ENCODE results near the gene ADAM12.
A peak's percentile ranks its signal among the peaks of the same experiment; 100 is the strongest.

ADAM12 gene

GRCh38 chr10:125984865-125985495 is 403.3 kb downstream of the ADAM12 start:
- H3K4me3 ChIP-seq (ENCODE audit: low read depth, low read length) = no peak overlapping the region
- TF ChIP-seq, protein P1, sequence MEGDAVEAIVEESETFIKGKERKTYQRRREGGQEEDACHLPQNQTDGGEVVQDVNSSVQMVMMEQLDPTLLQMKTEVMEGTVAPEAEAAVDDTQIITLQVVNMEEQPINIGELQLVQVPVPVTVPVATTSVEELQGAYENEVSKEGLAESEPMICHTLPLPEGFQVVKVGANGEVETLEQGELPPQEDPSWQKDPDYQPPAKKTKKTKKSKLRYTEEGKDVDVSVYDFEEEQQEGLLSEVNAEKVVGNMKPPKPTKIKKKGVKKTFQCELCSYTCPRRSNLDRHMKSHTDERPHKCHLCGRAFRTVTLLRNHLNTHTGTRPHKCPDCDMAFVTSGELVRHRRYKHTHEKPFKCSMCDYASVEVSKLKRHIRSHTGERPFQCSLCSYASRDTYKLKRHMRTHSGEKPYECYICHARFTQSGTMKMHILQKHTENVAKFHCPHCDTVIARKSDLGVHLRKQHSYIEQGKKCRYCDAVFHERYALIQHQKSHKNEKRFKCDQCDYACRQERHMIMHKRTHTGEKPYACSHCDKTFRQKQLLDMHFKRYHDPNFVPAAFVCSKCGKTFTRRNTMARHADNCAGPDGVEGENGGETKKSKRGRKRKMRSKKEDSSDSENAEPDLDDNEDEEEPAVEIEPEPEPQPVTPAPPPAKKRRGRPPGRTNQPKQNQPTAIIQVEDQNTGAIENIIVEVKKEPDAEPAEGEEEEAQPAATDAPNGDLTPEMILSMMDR (IDR thresholded peaks at IDR 0.05; ENCODE audit: low read depth, low read length) = no peak

GRCh38 chr10:125984346-125984745 is 403.9 kb downstream of the ADAM12 start:
- H3K4me3 ChIP-seq (ENCODE audit: low read depth, low read length) = no peak overlapping the region
- TF ChIP-seq, protein P1 (IDR thresholded peaks at IDR 0.05; ENCODE audit: low read depth, low read length) = no peak

- TF ChIP-seq, protein P1 (IDR thresholded peaks at IDR 0.05; ENCODE audit: low read depth, low read length) = no peak
- H3K4me3 ChIP-seq (ENCODE audit: low read depth, low read length) = no peak overlapping the region
Measured at GRCh38 chr10:125983656-125984055, 404.6 kb downstream of the ADAM12 start.

DNA sequence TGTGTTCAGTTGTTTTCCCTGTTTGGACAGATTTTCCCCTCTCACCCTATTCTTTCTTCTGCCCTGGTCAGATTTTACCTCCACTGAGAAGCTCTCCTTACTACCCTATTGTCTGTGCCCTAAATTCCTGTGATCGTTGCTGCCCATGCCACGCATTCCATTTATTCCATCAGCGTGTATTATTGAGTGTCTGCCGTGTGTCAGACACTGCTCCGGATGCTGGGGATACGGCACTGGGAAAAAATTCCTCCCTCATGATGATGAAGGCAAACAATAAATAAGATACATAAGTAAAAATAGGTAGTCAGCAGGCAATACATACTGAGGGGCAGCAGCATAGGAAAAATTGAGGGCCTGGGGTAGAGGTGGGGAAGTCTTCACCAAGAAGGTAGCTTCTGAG is 405.1 kb downstream of the ADAM12 start:
- no peak overlapping the region for H3K4me3 ChIP-seq (ENCODE audit: low read depth, low read length)
- TF ChIP-seq, protein P1 (IDR thresholded peaks at IDR 0.05; ENCODE audit: low read depth, low read length) = no peak

GRCh38 chr10:125982260-125982948 is 405.9 kb downstream of the ADAM12 start:
- H3K4me3 ChIP-seq (ENCODE audit: low read depth, low read length) = no peak overlapping the region
- TF ChIP-seq, protein P1 (IDR thresholded peaks at IDR 0.05; ENCODE audit: low read depth, low read length) = peak; percentile 38; the same call in 1 of the 2 replicates

- TF ChIP-seq, protein P1 (IDR thresholded peaks at IDR 0.05; ENCODE audit: low read depth, low read length) = no peak
Measured at GRCh38 chr10:125980521-125981035, 407.7 kb downstream of the ADAM12 start.

GRCh38 chr10:125979976-125980375 is 408.3 kb downstream of the ADAM12 start:
- no peak overlapping the region for H3K4me3 ChIP-seq (ENCODE audit: low read depth, low read length)
- TF ChIP-seq, protein P1 (IDR thresholded peaks at IDR 0.05; ENCODE audit: low read depth, low read length) = no peak

More at GRCh38 chr10:125980521-125981035, 407.7 kb downstream of the ADAM12 start:
- no peak overlapping the region for H3K4me3 ChIP-seq (ENCODE audit: low read depth, low read length)
